ENCODE measurements around the gene SPOCK1.

Gene SPOCK1

DNA sequence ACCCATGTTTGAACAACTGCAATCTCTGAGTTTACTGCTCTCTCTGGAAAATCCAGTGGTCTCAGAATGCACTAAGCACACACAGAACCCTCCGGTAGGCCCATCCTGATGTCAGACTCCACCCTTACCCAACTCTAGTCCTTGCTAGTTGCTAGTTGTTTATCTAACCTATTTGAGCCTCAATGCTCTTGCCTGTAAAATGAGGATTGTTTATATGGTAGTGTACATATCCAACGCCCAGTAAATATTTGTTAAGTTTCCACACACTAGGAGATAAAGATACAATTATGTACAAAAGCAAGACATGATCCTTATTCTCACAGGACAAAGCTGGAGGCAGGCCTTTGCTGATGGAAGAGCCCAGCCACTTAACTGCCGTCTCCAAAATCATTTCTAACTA, 192.2 kb downstream of the SPOCK1 start:
- in situ Hi-C loops (cut with HindIII; ENCODE audit: low sequenced_read_pairs) = no loop called here

DNA sequence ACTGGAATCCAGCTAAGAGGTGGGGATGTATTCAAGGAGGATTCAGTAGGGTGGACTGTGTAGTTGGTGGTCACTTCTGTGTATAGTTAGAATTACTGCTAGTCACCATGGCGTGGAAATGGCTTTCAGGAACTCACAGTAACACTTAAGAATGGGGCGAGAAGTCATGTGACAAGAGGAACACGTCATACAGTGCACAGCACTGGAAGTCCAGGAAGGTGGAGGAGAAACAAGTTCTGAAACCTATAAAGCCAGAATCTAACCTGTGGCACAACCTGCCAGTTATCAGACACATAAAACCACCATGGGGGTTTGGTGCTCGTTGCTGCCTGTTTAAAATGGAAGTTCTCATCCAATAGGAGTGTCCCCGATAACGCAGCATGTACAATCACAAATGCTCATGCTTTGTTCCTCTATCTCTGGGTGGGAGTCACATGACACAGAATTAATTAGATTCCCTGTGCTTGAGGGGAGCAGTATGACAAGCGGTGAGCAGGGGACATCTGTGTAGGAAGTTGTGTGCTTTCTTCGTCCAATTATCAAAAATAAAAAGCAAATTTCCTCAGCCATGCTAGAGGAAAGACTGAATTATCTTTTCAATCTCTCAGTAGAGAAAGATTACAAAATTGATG, 193.0 kb downstream of the SPOCK1 start:
- in situ Hi-C loops (cut with HindIII; ENCODE audit: low sequenced_read_pairs) = no loop called here

DNA sequence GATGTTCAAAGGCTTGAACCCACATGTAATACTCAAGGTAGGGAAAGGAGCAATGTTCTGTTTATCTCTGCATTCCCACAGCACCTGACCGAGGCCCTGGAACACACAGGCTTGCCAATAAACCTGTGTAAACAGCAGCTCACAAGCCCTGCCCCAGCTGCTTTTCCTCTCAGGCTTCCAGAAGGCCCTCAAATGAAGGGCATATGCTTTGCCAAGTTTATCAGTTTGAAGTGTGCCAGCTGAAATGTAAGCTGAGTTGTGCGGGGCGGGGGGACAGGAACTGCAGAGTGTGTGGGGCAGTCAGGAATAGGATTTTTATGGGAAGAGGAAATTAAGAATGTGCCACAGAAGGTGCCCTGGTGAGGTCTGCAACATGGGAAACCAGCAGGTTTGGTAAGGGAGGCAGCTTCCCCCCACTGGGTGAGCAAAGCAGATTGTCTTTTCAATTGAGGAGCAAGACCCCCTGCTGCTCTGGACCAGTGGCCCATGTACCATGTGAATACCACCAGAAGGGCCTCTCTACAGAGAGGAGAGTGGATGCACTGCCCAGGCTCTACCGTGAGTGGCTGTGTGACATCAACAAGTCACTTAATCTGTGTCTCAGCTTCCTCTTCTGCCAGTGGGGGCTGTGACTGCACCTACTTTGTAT, 194.8 kb downstream of the SPOCK1 start:
- in situ Hi-C loops (cut with HindIII; ENCODE audit: low sequenced_read_pairs) = no loop called here

DNA sequence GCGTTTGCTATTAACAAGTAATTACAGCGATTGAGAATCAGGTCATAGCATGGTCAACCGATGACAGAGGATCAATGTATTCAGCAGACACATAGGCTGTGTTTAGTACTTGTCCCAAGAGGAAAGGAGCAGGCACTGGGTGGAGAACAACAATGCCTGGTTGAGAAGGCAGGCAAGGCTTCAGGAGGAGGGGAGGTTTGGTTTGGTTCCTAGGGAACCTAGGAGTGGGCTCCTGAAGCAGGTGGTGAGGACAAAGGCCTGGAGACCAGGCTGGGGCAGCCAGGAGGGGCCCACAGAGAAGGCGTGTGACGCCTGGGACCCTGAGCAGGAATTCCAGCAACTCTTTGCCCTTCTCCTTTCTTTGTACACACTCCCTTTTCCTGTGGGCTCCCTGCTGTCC, 195.6 kb downstream of the SPOCK1 start:
- in situ Hi-C loops (cut with HindIII; ENCODE audit: low sequenced_read_pairs) = no loop called here

DNA sequence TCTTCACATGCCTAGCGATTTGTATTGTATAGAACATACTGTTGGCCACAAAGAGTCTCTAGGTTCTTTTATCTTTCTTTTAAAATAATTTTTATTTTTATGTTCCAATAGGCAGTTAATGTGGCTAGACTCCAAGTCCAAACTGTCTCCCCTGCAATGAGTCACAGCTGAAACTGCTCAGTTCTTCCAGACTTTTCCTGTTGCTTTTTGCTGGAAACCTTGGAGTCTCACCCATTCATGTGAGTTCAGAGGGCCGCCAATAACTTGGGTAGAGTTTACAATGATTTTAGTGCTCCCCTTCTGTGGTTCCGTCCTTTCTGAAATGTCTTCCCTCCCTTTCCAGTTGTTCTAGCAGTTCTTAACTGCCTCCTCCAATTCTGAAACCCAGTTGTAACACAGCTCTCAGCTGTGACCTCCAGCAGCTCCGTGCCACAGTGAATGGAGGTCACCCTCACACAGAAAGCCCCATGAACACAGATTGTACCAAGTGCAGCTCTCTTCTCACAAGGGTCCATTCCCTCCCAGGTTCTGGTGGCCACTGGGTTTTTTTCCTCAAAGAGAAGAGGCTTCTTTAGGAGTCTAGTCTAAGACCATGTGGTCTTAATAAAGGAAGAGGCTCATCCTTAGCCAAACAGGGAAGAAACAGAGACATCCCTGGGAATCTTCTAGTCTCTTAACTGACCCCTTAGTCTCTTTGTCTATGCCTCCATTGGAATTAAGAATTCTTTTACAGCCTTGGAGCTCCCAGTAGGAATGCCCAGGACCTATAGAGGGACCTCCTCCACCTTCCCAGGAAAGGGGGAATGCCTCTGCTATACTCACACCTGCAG, 198.5 kb downstream of the SPOCK1 start:
- in situ Hi-C loops (cut with HindIII; ENCODE audit: low sequenced_read_pairs) = no loop called here

DNA sequence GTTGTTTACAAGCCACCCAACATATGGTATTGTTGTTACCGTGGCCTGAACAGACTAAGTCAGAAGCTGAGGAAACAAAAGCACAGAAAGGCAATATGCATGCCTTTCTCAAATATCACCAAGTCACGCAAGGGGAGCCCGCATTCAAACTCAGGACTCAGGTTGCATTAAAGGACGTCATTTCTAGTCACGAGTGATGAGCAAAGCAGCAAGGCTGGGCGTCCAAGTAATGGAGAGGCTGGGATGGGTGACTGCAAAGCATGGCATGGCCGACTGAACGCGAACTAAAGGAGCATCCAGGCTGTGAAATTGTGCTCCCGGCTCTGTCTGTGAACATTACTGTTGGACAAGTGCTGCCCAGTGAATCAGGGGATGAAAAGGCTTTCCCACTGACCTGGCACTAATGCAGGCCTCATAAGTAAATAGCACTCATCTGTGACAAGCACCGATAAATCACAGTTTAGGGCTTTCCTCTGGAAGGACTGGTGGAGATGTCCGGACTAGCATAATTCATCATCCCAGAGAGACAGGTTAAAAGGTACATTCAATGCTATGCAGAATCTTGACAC, 202.8 kb downstream of the SPOCK1 start:
- in situ Hi-C loops (cut with HindIII; ENCODE audit: low sequenced_read_pairs) = no loop called here

DNA sequence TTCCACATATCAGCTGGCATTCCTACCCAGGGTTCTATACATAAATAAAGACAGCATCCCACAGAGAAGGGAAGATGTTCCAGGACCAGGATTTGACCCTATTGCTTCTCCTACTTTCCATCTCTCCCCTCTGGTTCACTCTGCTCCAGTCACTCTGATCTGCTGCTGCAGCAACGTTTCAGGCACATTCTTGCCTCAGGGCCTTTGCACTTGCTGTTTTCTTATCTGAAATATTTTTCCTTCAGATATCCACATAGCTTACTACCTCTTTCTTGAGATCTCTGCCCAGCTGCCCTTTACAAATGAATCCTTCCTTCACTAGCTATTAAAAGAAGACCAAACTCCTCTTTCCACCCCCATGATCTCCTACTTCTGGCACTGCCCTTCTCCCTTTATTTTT, 204.5 kb downstream of the SPOCK1 start:
- in situ Hi-C loops (cut with HindIII; ENCODE audit: low sequenced_read_pairs) = no loop called here

DNA sequence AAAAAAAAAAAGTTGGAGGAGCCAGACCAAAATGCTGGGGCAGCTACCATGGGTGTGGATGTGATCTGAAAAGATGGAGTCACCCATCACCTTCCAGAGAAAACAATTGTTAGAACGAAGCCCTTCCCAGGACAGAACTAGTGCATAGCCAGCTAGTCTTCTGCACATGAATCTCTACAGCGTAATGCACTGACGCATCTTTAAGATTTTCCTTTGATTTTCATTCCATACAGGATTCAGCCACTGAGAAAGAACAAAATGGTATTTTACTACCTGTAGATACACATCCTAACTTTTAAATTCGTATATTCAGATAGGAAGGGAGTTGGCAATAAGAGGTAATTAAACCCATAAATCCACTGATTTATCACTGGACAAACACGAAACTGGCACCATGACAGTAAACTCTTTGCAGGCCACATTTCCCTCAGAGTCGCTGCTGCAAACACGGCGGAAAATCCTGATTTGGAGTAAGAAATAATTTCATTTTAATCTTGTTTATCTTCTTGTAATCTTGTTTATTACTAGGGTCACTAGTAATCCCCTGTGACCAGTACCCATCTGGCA, 206.6 kb downstream of the SPOCK1 start:
- in situ Hi-C loops (cut with HindIII; ENCODE audit: low sequenced_read_pairs) = no loop called here

DNA sequence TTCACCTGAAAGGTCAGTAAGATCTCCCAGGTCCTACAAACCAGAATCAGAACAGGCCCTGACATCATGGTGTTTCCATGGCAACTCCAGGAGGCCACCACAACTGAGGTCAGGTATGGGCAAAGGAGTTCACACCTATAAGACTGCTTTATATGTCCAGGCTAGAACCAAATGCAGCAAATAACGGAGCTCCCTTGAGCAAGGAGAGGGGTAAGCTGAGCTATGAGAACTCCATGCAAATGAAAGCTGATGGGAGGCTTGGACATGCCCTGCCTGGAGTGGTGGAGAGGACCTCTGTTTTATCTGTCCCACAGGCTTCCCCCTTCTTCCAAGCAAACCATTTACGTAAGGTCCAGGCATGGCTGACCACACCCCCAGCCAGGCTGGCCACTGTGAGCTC, 207.7 kb downstream of the SPOCK1 start:
- in situ Hi-C loops (cut with HindIII; ENCODE audit: low sequenced_read_pairs) = no loop called here

DNA sequence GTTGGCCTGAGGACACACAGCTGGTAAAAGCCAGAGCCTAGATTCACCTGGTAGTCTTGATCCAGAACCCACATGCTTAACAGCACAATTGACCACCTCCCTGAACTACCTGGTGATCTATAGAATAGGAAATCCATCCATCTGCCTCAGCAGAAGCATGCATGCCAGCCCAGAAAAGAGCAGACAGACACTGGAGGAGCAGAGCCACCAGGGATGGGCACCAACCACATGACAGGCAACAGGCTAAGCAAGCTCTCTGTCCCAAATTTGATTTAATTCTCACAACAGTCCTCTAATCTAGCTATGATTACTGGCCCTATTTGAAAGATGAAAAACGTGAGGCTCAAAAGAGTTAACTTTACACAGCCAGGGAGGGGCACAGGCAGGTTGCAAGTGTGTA, 208.1 kb downstream of the SPOCK1 start:
- in situ Hi-C loops (cut with HindIII; ENCODE audit: low sequenced_read_pairs) = no loop called here

DNA sequence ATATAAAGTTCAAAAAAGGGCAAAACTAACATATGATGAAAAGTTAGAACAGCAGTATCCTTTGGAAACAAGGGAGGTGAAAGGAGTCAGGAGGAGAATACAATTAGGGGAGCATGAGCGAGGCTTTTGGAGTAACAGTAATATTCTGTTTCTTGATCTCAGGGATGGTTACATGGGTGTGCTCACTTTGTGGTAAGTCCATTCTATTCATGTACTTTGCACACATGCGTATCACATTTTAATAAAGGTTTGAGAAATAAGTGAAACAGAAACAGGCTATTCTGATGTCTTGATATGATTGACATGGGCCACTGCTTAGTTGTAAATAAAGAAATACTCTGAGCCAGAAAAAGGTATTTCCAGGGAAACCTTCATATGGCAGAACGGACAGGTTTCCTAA, 208.8 kb downstream of the SPOCK1 start:
- in situ Hi-C loops (cut with HindIII; ENCODE audit: low sequenced_read_pairs) = no loop called here

DNA sequence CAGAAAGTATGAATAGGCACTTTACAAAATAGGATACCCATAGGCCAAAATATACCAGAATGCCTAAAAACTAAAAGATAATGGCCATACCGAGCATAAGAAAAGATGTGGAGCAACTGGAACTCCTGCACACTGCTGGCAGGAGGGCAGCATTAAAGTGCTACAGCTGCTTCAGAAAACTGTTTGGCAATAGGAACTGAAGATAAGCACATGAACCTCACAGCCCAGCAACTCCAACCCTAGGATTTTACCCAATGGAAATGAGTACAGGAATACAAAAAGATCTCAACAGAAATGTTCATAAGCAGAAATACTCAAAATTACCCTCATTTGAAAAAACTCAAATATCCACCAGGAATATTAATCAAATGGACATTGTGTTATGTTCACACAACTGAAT, 209.3 kb downstream of the SPOCK1 start:
- in situ Hi-C loops (cut with HindIII; ENCODE audit: low sequenced_read_pairs) = no loop called here

DNA sequence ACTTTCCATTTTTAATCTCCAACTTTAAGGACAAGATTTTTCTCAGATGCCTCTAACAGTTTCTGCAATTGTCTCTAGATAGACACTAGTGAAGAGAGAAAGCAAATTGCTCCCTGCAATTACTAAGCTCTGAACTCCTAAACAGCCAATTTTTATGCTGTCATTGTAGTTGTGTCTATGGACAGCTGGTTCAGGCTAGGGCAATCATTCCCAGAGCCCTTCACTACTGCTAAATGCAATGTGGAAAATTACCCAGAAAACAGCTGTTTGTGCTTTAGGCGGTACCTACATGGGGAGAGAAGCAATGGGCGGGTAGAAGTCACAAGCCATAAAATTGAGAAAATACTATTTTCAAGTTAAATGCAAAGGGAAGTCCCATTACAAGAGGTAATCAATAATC, 211.6 kb downstream of the SPOCK1 start:
- in situ Hi-C loops (cut with HindIII; ENCODE audit: low sequenced_read_pairs) = no loop called here

DNA sequence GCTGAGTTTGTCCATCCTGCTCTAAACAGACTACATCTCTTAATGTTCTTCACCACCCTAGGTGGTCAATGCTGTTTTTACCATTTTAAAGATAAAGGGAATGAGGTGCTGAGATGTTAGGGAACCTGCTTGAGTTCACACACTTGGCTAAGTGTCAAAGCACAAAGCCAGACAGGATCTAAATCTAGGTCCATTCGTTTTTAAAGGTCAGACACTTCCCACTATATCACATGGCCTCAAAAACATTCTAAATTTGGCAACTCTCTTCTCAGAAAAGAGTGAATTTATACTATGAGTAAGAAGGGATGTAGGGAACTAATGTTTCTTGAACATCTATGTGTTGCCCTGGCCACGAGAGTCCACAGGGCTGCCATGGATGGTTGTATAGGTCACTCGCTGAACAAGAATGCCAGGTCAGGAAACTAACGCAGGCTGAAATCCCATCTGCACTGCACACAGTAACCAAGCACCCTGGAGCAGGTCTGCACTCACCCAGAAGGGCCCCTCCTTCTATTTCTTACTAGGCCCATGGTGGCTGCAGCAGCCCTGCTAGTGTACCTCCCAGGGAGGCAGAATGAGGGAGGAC, 213.0 kb downstream of the SPOCK1 start:
- in situ Hi-C loops (cut with HindIII; ENCODE audit: low sequenced_read_pairs) = no loop called here

DNA sequence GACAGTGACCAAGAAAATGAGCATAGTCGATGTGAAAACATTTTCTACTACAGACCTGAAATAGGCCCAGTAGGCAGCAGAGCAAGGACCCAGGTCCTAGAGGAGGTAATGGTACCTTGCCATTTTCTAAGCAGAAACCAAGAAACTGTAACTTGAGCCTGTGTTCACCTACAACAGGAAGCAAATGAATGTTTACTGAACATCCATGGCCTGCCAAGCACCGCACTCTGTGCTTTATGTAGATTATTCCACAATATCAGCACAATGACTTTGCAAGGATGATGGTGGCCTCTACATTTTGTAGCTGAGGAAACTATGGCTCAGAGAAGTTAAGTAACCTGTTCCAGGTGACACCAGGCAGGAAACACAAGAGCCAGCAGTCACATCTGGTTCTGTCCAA, 215.3 kb downstream of the SPOCK1 start:
- in situ Hi-C loops (cut with HindIII; ENCODE audit: low sequenced_read_pairs) = no loop called here

DNA sequence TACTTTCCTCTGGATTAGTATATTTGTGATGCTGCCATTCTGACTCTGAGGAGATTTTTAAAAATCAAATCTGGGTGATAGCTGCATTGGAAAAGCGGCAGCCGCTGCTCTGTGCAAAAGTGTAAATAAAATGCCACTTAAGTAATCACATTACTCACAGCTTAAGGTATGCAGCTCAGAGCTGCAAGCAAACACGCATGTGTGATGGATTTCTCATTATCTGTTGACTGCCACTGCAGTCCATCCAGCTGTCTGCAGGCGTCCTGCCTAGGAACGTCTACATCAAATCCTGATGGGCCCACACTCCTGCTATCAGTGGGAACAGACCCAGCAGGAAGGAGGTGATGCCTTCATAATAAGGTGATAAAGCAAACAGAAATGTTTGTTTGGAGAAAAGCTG, 216.9 kb downstream of the SPOCK1 start:
- in situ Hi-C loops (cut with HindIII; ENCODE audit: low sequenced_read_pairs) = no loop called here

DNA sequence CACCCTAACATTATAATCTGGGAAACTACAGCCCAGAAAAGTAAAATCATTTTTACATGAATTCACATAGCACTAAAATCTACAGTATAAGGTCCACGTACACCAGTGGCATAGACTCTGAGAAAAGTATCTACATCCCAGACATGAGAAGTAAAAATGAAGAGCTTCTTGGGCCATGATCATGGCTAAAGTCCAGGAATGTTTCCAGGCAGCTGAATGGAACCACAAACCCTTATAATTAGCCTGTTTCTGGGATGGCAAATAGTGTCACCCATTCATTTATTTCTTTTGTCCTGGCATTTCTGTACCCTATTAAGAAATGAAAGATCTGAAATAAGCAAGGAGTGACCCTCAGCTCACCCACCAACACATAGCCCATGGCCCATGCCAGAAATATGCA, 217.9 kb downstream of the SPOCK1 start:
- in situ Hi-C loops (cut with HindIII; ENCODE audit: low sequenced_read_pairs) = no loop called here

DNA sequence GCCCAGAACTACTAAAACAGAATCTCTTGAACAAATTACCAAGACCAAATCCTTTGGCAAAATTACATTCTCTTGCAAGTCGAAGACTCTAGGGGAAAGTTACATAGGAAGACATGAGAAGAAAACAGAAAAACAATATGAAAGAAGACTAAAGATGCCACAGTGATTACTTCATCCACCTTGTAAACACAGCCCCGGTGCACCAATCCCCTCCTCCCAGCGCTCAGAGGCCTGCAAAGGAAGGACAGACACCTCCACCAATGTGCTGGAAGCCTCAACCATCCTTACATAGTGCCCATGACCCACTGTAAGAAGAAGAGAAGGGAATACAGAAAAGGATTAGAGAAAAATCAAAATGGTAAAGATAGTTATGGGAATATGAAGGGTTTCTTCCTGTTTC, 218.5 kb downstream of the SPOCK1 start:
- in situ Hi-C loops (cut with HindIII; ENCODE audit: low sequenced_read_pairs) = no loop called here

DNA sequence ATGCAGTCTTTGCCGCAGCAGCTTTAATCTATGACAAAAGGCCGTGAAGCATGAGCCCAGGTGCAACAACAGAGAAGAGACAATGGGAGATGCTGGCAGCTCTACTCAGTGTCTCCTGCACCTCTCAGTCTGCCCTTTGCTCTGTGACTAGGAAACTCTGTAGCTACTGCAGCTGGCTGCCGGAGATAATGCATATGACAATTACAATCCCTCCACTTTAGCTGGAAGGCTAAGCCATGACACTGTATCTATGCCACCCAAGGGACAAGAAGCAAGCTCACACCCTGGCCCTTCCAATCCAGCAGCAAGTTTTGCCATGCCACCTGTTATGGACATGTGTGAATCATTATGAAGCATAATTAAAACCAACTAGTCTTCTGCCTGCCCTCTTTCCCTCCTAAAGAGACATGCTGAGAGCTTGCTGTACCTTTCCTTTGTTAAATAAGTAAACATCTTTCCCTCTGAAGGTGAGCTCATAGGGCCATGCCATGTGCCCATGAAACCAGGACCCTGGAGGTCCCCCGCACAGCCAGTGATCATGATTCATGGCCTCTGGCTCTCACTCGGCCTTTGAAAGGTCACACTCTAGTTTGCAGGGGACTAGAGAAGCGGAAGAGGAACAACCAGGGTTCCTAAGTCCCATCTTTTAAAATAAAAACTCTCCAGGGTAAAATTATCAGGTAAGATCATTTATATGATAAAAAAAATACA, 219.4 kb downstream of the SPOCK1 start:
- in situ Hi-C loops (cut with HindIII; ENCODE audit: low sequenced_read_pairs) = no loop called here

DNA sequence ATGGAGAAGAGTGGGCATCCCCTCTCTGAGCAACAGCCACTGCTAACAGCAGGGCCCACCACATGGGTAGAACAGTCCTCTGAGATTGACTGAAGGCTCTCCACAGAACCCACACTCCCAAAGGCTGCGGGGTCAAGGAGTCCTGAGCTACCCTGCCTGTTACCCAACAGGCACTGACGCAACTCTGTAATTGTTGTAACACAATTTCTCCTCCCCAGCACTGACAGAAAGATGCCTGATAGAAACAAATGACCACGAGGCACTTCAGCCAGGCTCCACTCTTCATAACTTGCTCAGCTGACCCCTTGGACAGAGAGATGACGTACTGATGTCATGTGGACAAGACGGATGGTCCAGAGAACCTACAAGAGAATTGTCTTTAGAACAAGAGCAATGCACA, 220.7 kb downstream of the SPOCK1 start:
- in situ Hi-C loops (cut with HindIII; ENCODE audit: low sequenced_read_pairs) = no loop called here

DNA sequence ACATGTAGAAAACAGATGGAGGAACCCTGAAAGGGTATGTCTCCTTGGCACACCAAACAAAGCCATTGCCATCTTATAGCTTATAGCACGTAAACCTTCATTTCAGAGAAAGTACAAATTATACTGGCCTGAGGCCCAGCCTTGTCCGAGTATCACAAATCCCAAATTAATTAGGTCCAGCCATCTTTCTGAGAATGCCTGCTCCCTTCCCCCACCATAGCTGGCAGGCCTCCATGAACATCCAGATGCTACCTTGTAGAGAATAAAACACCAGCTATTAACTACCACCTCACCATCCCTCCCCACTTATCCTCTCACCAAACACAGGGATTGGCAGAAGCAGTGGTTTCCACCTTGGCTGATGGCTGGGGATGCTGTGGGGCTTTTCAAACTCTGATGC, 224.0 kb downstream of the SPOCK1 start:
- in situ Hi-C loops (cut with HindIII; ENCODE audit: low sequenced_read_pairs) = no loop called here
